ENCODE measurements around the gene HECTD1.
"Not testable (repeated sequence)": the region's sequence is repeated elsewhere in the genome, so short reads cannot be mapped to it uniquely, and the experiment has no call there.

Gene HECTD1

DNA sequence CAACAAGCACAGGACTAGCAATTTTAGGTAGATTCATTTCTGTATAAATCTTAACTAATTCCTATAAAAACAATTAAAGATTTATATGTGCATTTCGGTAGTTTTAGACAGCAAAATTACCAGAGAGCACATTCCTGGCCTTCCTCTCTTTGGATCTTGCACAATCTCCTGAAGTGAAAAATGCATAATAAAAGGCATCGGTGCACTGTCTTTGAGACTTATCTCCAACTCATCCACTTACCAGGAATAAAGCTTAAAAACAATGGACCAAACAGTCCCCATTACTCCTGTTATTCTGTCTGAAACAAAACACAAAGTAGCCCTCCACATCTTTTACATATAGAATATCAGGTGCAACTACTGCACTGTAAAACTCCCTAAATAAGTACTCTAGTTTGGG is 69.3 kb downstream of the HECTD1 start:
- no peak for DNase-seq

DNA sequence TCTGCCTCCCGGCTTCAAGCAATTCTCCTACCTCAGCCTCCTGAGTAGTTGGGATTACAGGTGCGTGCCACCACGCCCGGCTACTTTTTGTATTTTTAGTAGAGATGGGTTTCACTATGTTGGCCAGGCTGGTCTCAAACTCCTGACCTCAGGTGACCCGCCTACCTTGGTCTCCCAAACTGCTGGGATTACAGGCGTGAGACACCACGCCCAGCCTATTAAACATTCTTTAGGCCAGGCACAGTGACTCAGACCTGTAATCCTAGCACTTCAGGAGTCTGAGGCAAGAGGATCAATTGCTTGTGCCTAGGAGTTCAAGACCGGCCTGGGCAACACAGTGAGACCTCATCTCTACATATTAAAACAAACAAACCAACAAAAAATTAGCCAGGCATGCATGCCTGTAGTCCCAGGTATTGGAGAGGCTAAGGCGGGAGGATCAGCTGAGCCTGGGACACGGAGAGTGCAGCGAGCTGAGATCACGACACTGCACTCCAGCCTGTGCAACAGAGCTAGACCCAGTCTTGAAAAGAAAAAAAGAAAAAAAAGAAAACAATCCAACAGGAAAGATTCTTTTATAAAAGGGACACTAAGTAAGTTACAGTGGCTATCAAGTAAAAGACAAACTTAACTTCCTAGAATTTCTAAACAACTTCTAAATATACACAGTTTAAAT is 70.2 kb downstream of the HECTD1 start:
- DNase-seq = no peak

DNA sequence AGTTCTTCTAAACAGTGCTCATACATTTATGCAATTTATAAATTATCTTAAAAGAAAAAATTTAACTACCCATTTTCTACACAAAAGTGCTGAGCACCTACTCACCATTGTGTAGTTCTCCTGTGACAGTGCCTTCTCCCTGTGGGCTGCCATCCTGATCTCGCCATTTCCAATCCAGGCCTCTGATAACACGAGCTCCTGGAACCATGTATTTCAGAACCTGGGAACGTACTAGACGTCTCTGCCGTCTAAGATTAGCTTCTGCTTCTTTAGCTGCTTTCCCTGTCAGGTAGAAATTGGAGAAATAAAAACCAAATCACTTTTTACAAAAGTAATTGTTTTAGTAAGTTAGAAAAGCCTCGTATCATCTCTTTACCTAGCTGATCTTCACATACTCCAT is 74.5 kb downstream of the HECTD1 start:
- no peak for DNase-seq

DNA sequence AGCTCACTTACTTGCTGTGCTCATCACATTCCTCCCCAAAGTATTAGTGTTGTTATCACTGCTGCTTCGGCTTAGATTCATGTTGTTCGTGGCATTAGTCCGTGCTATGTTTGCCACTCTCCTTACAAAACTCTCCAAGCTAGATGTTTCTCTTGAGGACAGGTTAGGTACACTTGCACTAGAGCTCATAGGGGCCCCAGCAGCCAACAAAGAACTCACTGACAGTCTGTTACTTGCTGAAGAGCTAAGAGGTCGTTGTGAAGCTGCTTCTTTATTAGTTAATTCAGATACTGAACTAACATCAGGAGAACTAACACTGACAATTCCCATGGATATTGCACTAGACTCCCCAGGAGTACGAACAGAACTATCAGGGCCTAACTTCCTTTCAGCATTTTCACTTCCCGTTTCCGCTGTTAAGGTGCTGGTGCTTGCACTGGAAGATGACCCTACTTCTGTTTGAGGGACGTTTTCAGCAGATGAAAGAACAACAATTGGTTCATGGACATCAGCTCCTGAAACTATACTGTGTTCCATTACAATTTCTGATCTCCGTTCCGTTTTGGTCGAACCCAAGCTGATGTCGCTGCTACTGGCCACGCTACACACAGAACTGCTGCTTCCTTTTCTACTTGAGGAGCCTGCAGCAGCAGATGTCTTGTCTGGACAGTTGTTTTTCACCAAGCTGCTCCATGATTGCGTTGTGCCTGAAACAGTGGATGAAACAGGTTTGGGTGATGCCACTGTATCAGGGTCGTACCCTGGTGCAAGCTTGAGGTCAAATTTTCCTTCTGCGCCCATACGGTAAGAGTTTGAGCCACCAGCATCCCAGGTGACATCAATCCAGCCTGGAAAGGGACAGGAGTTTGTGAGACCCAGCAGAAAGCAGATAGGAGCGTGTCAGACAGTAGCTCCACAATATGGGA is 78.7 kb downstream of the HECTD1 start:
- DNase-seq = no peak

DNA sequence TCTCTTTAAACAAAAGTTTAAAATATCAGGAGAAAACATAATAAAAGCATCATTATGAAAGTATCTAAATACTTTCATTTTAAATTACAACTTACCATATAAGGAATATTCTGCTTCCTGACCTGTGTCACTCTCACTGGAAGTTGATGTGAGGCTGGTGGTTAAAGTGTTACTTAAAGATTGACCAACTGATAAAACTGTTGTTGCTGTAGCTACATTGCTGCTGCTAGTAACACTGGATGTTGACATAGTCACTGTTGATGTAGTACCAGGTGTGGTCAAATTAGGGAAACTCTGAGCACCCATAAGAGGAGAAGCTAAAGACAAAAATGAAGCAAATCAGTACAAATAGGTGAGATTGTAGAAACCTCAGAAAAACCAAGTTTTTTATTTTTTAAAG is 79.9 kb downstream of the HECTD1 start:
- DNase-seq = peak; percentile 87

DNA sequence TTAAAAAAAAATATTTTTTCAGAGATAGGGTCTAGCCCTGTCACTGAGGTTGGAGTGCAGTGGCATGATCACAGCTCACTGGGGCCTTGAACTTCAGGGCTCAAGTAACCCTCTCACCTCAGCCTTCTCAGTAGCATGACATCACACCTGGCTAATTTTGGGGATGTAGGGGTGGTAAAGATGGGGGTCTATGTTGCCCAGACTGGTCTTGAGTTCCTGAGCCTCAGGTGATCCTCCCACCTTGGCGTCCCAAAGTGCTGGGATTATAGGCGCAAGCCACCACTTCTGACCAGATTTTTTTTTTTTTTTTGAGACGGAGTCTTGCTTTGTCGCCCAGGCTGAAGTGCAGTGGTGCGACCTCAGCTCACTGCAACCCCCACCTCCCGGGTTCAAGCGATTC is 80.9 kb downstream of the HECTD1 start:
- no peak for DNase-seq

DNA sequence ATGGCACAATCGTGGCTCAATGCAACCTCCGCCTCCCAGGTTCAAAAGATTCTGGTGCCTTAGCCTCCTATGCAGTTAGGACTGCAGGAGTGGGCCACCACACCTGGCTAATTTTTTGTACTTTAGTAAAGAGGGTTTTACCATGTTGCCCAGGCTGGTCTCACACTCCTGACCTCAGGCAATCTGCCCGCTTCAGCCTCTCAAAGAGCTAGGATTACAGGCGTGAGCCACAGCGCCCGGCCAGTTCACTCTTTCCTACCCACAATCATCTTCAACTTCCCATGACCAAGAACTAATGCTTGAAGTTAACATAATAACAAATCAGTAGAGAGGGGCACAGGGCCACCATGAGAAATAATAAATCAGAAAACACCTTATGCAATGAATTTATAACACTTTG is 82.4 kb downstream of the HECTD1 start:
- DNase-seq = no peak

DNA sequence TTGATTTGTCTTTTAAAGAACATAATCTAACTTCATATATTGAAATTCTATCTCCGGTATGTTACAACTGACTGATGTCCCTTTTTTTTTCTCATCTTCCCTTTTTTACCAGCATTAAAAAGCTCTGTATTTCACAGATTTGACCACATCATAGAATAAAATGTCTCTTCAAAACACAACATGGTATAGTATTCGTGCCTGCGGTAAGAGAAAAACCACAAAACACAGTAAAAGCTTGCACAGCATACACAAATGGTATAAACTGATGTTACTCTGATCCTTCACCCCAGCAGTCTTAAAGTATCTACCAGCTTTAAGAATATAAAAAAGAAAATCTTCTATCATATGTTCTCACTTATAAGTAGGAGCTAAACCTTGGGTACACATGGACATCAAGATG is 83.4 kb downstream of the HECTD1 start:
- peak; percentile 72 for DNase-seq

DNA sequence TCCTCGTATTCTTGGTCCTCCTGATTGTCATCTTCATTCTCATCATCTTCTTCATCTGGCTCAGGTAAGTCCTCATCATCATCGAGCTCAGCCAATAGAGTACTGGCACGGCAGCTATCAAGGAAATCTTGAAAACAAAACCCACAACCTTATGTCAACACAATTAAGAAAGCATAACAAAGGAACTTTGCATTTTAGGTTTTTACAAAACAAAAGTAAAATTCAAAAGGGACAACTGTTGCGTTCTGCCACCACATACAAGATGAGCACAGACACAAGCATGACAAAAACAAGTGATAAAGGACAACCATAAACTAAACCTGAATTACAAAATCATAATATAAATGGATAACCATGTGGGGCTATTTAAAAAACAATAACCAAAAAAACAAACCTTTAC is 84.7 kb downstream of the HECTD1 start:
- DNase-seq = no peak

DNA sequence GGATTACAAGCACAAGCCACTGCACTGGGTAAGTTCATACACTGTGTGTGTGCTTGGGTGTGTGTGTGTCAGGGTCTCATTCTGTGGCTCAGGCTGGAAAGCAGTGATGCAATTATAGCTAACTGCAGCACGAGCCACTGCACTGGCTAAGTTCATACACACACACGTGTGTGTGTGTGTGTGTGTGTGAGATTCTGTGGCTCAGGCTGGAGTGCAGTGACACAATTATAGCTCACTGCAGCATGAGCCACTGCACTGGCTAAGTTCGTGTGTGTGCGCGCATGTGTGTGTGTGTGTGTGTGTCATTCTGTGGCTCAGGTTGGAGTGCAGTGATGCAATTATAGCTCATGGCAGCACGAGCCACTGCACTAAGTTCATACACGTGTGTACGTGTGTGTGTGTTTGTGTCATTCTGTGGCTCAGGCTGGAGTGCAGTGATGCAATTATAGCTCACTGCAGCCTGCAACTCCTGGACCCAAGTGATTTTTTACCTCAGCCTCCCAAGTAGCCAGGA is 85.4 kb downstream of the HECTD1 start:
- no peak for DNase-seq

DNA sequence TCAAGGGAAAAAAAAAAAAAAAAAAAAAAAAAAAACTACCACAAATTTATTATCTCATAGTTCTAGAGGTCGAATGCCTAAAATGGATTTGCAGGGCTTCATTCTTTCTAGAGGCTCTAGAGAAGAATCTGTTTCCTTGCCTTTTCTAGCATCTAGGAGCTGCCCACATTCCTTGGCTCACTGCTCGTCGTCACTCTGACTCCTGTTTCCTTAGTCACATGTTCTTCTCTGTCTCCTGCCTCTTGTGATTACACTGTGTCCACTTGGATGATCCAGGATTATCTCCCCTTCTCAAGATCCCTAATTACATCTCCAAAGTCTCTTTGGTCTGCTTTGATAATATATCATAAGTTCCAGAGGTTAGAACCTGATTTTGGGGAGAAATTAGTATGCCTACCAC is 88.7 kb downstream of the HECTD1 start:
- no peak for DNase-seq

DNA sequence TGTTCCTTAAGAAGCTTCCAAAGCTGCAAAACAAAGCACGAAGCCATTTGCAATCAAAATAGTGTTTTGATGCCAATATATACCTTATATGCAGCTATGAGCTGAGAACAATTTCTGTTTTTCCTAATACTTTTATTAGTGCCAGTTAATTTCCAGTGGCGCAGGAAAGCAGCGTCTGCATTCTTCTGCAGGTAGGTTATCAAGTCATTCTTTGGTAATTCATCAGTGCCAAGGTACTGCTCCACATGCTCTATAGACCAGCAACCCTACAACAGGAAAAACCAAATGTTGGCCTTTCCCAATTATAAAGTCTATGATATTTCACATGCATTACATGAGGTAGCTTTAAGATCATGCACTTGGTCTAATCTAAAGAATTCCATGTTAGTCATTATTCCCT is 93.8 kb downstream of the HECTD1 start:
- no peak for DNase-seq

DNA sequence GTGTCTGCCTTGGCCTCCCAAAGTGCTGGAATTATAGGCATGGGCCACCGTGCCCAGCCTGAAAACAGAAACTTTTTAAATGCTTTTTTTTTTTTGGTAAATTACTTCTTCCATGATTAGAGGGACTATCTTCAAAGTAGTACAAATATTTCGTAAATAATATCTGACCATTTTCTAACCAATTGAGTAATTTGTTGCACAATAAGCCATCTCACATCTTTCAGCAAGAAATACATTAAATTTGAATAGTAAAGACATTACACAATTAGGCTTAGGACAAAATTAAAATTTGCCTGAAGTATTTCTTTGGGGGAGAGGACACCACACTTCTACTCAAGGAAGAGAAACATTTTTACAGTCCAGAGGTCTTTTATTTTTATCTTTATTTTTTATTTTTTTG is 96.7 kb downstream of the HECTD1 start:
- DNase-seq = no peak

DNA sequence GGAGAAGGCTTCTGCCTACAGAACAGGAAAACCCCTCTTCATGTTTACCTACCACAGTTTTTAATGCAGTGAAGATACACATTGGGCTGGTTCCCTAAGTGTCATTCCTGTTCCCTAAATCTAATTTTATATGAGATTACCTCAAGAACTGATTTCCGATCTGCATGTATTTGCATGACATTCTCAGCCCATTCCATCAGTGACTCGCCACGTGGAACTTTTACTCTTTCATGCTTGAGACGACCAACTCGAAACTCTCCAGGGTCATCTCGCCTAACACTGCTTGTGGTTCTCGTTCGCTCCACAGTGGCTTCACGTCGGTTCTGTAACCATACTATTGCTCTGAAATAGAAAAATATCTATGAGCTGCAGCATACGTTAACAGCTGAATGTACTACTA is 98.3 kb downstream of the HECTD1 start:
- no peak for DNase-seq

DNA sequence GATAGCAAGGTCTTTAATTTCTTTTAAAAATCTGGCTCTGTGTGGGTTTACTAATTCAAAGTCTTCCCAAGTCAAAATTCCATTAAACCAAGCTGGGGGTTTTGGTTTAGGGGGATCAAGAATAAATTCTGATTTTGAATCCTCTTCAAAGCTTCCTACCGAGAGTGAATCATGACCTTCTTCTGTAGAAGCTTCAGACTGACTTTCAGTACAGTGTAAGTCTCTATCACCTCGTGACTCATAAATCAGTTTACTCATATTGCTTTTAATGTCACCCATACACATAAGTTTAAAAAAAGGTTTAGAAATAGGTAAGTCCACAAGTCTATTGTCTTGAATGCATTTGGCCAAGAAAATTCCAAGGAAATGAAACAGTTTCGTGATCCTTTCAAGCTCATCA is 100.8 kb downstream of the HECTD1 start:
- no peak for DNase-seq

DNA sequence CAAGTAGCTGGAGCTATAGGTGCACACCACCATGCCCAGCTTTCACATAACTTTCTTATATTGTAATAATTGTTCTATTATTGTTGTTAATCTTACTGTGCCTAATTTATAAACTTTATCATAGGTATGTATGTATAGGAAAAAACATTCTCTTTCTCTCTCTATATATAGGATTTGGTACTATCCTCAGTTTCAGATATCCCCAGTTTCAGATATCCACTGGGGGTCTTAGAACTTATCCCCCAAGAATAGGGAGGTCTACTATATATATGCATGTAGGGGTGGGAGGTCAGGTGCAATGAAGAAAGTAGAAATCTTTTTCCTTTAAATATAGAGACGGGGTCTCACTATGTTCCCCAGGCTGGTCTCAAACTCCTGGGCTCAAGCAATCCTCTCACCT is 110.5 kb downstream of the HECTD1 start:
- DNase-seq = no peak

DNA sequence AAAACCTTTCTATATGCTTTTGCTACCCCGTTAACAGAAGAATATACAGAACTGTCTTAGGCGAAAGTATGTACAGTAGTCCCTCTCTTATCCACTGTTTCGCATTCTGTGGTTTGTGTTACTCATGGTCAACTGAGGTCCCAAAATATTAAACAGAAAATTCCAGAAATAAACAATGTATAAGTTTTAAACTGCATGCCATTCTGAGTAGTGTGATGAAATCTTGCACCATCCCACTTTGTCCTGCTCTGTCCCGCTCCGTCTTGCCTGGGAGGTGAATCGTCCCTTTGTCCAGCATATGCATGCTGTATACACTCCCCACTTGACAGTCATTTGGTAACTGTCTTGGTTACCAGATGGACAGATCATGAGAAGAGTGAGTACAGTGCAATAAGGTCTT is 111.3 kb downstream of the HECTD1 start:
- DNase-seq = no peak

DNA sequence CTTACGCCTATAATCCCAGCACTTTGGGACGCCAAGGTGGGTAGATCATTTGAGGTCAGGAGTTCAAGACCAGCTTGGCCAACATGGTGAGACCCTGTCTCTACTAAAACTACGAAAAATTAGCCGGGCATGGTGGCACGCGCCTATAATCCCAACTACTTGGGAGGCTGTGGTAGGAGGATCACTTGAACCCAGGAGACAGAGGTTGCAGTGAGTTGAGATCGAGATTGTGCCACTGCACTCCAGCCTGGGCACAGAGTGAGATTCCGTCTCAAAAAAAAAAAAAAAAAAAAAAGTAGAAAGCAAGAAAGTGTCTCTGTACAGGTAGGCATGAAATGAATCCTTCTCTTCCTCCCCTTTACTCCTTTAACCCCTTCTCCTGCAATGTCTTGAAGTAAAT is 111.8 kb downstream of the HECTD1 start:
- not testable (repeated sequence) for DNase-seq

DNA sequence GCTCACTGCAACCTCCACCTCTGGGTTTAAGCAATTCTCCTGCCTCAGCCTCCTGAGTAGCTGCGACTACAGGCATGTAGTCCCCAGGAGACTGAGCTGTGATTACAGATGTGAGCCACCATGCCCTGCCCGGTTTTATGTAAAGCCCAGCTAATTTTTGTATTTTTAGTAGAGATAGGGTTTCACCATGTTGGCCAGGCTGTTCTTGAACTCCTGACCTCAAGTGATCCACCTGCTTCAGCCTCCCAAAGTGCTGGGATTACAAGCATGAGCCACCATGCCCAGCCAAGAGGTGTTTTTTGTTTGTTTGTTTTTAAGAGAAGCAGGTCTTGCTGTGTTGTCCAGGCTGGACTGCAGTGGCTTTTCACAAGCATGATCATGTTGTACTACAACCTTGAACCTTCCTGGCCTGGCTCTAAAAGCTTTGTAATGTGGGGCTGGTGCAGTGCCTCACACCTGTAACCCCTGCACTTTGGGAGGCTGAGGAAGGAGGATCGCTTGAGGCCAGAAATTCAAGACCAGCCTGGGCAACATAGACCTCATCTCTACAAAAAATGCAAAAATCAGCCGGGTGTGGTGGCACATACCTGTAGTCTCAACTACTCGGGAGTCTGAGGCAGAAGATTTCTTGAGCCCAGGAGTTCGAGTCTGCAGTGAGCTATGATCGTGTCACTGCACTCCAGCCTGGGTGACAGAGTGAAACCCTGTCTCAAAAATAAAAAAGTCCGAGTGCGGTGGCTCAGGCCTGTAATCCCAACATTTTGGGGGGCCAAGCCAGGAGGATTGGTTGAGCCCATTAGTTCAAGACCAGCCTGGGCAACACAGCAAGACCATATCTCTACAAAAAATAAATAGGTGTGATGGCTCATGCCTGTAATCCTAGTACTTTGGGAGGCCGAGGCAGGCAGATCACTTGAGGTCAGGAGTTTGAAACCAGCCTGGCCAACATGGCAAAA is 113.4 kb downstream of the HECTD1 start:
- not testable (repeated sequence) for DNase-seq

DNA sequence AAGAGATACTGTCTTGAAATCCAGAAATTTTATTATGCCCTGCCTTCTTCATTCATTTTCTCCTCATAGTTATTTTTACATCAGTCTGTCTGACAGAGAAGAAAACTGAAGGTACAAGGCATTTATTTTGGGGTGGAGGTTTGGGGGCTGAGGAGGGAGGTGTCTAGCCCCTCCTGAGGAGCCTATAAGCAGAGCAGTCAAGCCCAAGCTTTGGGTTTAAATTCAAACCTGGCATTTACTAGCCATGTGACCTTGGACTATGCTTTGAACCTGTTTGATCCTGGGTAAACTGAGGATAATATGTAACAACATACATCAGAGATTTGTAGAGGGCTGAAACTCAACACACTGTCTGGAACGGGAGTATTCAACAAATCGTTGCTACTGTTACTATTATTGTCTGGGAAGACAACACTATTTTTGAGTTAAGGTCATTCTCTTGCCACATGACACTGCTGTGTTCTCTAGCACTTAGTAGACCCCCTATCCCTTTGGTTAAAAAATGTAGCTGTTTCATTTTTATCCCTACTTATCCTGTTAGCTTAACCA is 115.4 kb downstream of the HECTD1 start:
- DNase-seq = no peak

DNA sequence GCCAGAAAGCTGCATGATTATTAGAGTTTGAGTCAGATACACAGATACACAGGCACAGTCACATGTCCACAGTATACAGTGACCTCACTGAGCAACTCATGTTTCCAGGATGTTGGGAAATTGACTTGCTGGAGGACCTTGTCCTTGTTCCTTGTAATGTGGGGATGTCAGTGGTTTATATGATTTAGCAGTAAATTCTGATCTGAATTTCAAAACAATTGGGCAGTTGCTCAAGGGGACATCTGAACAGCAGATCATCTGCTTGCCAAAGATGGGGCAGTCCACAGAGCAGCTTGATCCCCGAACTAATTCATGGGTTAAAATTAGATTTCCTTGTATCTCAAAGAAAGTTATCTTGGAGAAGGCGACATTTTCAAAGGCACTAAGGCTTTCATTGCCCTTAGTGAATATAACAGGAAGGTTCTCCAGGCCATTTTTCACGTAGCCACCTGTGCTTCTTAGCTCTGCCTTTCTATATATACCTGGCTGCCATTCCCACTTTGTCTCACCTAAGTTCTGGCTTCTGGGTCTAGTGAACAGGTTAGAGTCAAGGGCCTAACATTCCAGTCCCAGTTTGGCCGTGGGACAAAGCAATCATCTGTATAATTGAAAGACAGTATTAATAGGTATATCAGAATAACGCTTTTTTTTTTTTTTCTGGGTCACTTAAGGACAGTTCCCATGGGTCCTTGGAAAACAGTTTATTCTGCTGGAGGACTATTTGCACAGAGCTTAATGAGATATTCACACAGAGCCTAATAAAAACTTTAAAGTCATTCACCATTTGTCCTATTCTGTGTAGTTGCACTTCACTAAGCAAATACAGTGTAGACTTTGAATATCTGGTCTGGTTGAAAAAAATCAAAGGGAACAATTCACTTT is 116.5 kb downstream of the HECTD1 start:
- DNase-seq = no peak

DNA sequence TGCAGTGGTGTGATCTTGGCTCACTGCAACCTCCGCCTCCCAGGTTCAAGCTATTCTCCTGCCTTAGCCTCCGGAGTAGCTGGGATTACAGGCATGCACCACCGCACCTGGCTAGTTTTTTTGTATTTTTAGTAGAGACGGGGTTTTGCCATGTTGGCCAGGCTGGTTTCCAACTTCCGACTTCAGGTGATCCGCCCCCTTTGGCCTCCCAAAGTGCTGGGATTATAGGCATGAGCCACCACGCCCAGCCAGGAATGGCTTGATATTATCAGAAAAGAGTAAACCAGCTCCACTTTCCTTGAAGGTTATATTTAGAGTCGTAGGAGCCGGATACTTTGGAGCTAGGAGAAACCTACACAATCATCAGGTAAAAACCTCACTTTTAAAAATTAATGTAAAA is 121.1 kb downstream of the HECTD1 start:
- not testable (repeated sequence) for DNase-seq

All from CD4-positive, alpha-beta T cell treated with Interleukin-21 for 1 hour (primary cell).